ENCODE data around the gene RBP3.

RBP3 gene

GRCh38 chr10:47348138-47348651 is at the start of gene RBP3:
TSS of gene RBP3 (plus strand) at chr10:47348363. CDS start at chr10:47348485, 122 bp downstream.
- Histone ChIP-seq H3K27ac (ENCODE audit: low read length) (no peak within 1 kb of the TSS), H3K9ac (ENCODE audit: low read depth, low read length) (no peak within 1 kb of the TSS), H3K9me3 (ENCODE audit: insufficient read depth, low read depth, low read length) (no peaks in the 10 kb centered on the region), H3K36me3 (ENCODE audit: insufficient read depth, low read depth, low read length) (no peaks in the 10 kb centered on the region), H3K27me3 (ENCODE audit: insufficient read depth, low read length) (no peaks in the 10 kb centered on the region), H3K4me1 (ENCODE audit: insufficient read depth, low read length) (no peaks in the 10 kb centered on the region), H3K4me3 (ENCODE audit: low read length) (no peak within 1 kb of the TSS)

- no peaks in the 10 kb centered on the region; the same call in 1 of the 2 replicates for H3K4me1 ChIP-seq (ENCODE audit: insufficient read depth, low read length)
- H3K27me3 ChIP-seq (ENCODE audit: insufficient read depth, low read length): peaks cover 69% of the 10 kb centered on the region
- no peaks in the 10 kb centered on the region for H3K9me3 ChIP-seq (ENCODE audit: insufficient read depth, low read depth, low read length)
- no peak overlapping the region for H3K27ac ChIP-seq (ENCODE audit: low read length)
- H3K9ac ChIP-seq (ENCODE audit: low read depth, low read length): no peak overlapping the region
- no peaks in the 10 kb centered on the region for H3K36me3 ChIP-seq (ENCODE audit: insufficient read depth, low read depth, low read length)
- H3K4me3 ChIP-seq (ENCODE audit: low read length): no peak overlapping the region
These were observed 49.4 kb upstream of the RBP3 start for GRCh38 chr10:47298715-47299114.

- H3K9ac ChIP-seq (ENCODE audit: low read depth, low read length): no peak within 1 kb of the TSS
These were observed 48.3 kb upstream of the RBP3 start, which contains the start of gene GDF10 for GRCh38 chr10:47299611-47300428. TSS of gene GDF10 (plus strand) at chr10:47300197. CDS start at chr10:47300652, 455 bp downstream.

GRCh38 chr10:47300429-47300931 is 47.7 kb upstream of the RBP3 start:
- H3K4me1 ChIP-seq (ENCODE audit: insufficient read depth, low read length): no peaks in the 10 kb centered on the region; the same call in 1 of the 2 replicates
- no peaks in the 10 kb centered on the region for H3K9me3 ChIP-seq (ENCODE audit: insufficient read depth, low read depth, low read length)
- H3K27me3 ChIP-seq (ENCODE audit: insufficient read depth, low read length): peaks cover 69% of the 10 kb centered on the region
- no peak overlapping the region for H3K27ac ChIP-seq (ENCODE audit: low read length)
- no peaks in the 10 kb centered on the region for H3K36me3 ChIP-seq (ENCODE audit: insufficient read depth, low read depth, low read length)
- peak overlapping the region; percentile 57; the same call in 1 of the 2 replicates for H3K4me3 ChIP-seq (ENCODE audit: low read length)
- no peak overlapping the region for H3K9ac ChIP-seq (ENCODE audit: low read depth, low read length)

More at GRCh38 chr10:47299611-47300428, 48.3 kb upstream of the RBP3 start, which contains the start of gene GDF10:
- H3K36me3 ChIP-seq (ENCODE audit: insufficient read depth, low read depth, low read length): no peaks in the 10 kb centered on the region
- no peaks in the 10 kb centered on the region; the same call in 1 of the 2 replicates for H3K4me1 ChIP-seq (ENCODE audit: insufficient read depth, low read length)
- peak within 1 kb of the TSS; percentile 57; the same call in 1 of the 2 replicates for H3K4me3 ChIP-seq (ENCODE audit: low read length)
- H3K27me3 ChIP-seq (ENCODE audit: insufficient read depth, low read length): peaks cover 69% of the 10 kb centered on the region
- H3K9me3 ChIP-seq (ENCODE audit: insufficient read depth, low read depth, low read length): no peaks in the 10 kb centered on the region
- no peak within 1 kb of the TSS for H3K27ac ChIP-seq (ENCODE audit: low read length)

- Histone ChIP-seq H3K4me3 (ENCODE audit: low read length) (no peak overlapping the region), H3K27me3 (ENCODE audit: insufficient read depth, low read length) (peaks cover 68% of the 10 kb centered on the region), H3K9me3 (ENCODE audit: insufficient read depth, low read depth, low read length) (no peaks in the 10 kb centered on the region), H3K4me1 (ENCODE audit: insufficient read depth, low read length) (no peaks in the 10 kb centered on the region; the same call in 1 of the 2 replicates), H3K9ac (ENCODE audit: low read depth, low read length) (no peak overlapping the region), H3K36me3 (ENCODE audit: insufficient read depth, low read depth, low read length) (no peaks in the 10 kb centered on the region), H3K27ac (ENCODE audit: low read length) (no peak overlapping the region)
These were observed 46.3 kb upstream of the RBP3 start for GRCh38 chr10:47301833-47302232.

- H3K4me3 ChIP-seq (ENCODE audit: low read length): no peak overlapping the region
- no peak overlapping the region for H3K27ac ChIP-seq (ENCODE audit: low read length)
- no peaks in the 10 kb centered on the region for H3K9me3 ChIP-seq (ENCODE audit: insufficient read depth, low read depth, low read length)
- no peaks in the 10 kb centered on the region for H3K36me3 ChIP-seq (ENCODE audit: insufficient read depth, low read depth, low read length)
- no peaks in the 10 kb centered on the region for H3K4me1 ChIP-seq (ENCODE audit: insufficient read depth, low read length)
- peaks cover 56% of the 10 kb centered on the region for H3K27me3 ChIP-seq (ENCODE audit: insufficient read depth, low read length)
- no peak overlapping the region for H3K9ac ChIP-seq (ENCODE audit: low read depth, low read length)
These were observed 45.1 kb upstream of the RBP3 start for GRCh38 chr10:47303105-47303504.

GRCh38 chr10:47303866-47304265 is 44.3 kb upstream of the RBP3 start:
- no peak overlapping the region for H3K4me3 ChIP-seq (ENCODE audit: low read length)
- H3K36me3 ChIP-seq (ENCODE audit: insufficient read depth, low read depth, low read length): no peaks in the 10 kb centered on the region
- no peaks in the 10 kb centered on the region for H3K9me3 ChIP-seq (ENCODE audit: insufficient read depth, low read depth, low read length)
- H3K27me3 ChIP-seq (ENCODE audit: insufficient read depth, low read length): peaks cover 48% of the 10 kb centered on the region
- H3K4me1 ChIP-seq (ENCODE audit: insufficient read depth, low read length): no peaks in the 10 kb centered on the region
- no peak overlapping the region for H3K27ac ChIP-seq (ENCODE audit: low read length)
- H3K9ac ChIP-seq (ENCODE audit: low read depth, low read length): no peak overlapping the region

- H3K9ac ChIP-seq (ENCODE audit: low read depth, low read length): no peak overlapping the region
- no peak overlapping the region for H3K4me3 ChIP-seq (ENCODE audit: low read length)
- no peaks in the 10 kb centered on the region for H3K36me3 ChIP-seq (ENCODE audit: insufficient read depth, low read depth, low read length)
- no peaks in the 10 kb centered on the region for H3K9me3 ChIP-seq (ENCODE audit: insufficient read depth, low read depth, low read length)
- peaks cover 31% of the 10 kb centered on the region for H3K27me3 ChIP-seq (ENCODE audit: insufficient read depth, low read length)
- H3K4me1 ChIP-seq (ENCODE audit: insufficient read depth, low read length): no peaks in the 10 kb centered on the region
- H3K27ac ChIP-seq (ENCODE audit: low read length): no peak overlapping the region
These were observed 42.6 kb upstream of the RBP3 start for GRCh38 chr10:47305566-47305965.

- H3K9me3 ChIP-seq (ENCODE audit: insufficient read depth, low read depth, low read length): no peaks in the 10 kb centered on the region
- no peaks in the 10 kb centered on the region for H3K36me3 ChIP-seq (ENCODE audit: insufficient read depth, low read depth, low read length)
- H3K27me3 ChIP-seq (ENCODE audit: insufficient read depth, low read length): peaks cover 23% of the 10 kb centered on the region
- no peak overlapping the region for H3K27ac ChIP-seq (ENCODE audit: low read length)
- no peak overlapping the region for H3K4me3 ChIP-seq (ENCODE audit: low read length)
- H3K9ac ChIP-seq (ENCODE audit: low read depth, low read length): no peak overlapping the region
- H3K4me1 ChIP-seq (ENCODE audit: insufficient read depth, low read length): no peaks in the 10 kb centered on the region
These were observed 41.6 kb upstream of the RBP3 start for GRCh38 chr10:47306387-47307210.

GRCh38 chr10:47307381-47307780 is 40.8 kb upstream of the RBP3 start:
- peaks cover 19% of the 10 kb centered on the region for H3K27me3 ChIP-seq (ENCODE audit: insufficient read depth, low read length)
- H3K4me1 ChIP-seq (ENCODE audit: insufficient read depth, low read length): no peaks in the 10 kb centered on the region
- no peak overlapping the region for H3K27ac ChIP-seq (ENCODE audit: low read length)
- H3K36me3 ChIP-seq (ENCODE audit: insufficient read depth, low read depth, low read length): no peaks in the 10 kb centered on the region
- H3K9me3 ChIP-seq (ENCODE audit: insufficient read depth, low read depth, low read length): no peaks in the 10 kb centered on the region
- H3K4me3 ChIP-seq (ENCODE audit: low read length): no peak overlapping the region
- no peak overlapping the region for H3K9ac ChIP-seq (ENCODE audit: low read depth, low read length)

GRCh38 chr10:47308775-47309174 is 39.4 kb upstream of the RBP3 start:
- Histone ChIP-seq H3K9ac (ENCODE audit: low read depth, low read length) (no peak overlapping the region), H3K36me3 (ENCODE audit: insufficient read depth, low read depth, low read length) (no peaks in the 10 kb centered on the region), H3K9me3 (ENCODE audit: insufficient read depth, low read depth, low read length) (no peaks in the 10 kb centered on the region)

More at GRCh38 chr10:47308775-47309174, 39.4 kb upstream of the RBP3 start:
- Histone ChIP-seq H3K27me3 (ENCODE audit: insufficient read depth, low read length) (peaks cover 6% of the 10 kb centered on the region; the same call in 1 of the 2 replicates), H3K27ac (ENCODE audit: low read length) (no peak overlapping the region), H3K4me1 (ENCODE audit: insufficient read depth, low read length) (no peaks in the 10 kb centered on the region), H3K4me3 (ENCODE audit: low read length) (no peak overlapping the region)
